Measurements from ENCODE around the gene ASCC3.

ASCC3 gene

GRCh38 chr6:100726666-100727065, 154.5 kb downstream of the ASCC3 start:
- DNase-seq (ENCODE audit: low read depth), result no peak

- DNase-seq (ENCODE audit: low read depth), result no peak
Measured at GRCh38 chr6:100724696-100725095, 156.4 kb downstream of the ASCC3 start.

GRCh38 chr6:100724222-100724621, 156.9 kb downstream of the ASCC3 start:
- no peak for DNase-seq (ENCODE audit: low read depth)

GRCh38 chr6:100721256-100721655, 159.9 kb downstream of the ASCC3 start:
- DNase-seq (ENCODE audit: low read depth), result no peak

GRCh38 chr6:100719883-100720682, 161.0 kb downstream of the ASCC3 start:
- DNase-seq (ENCODE audit: low read depth), result peak; percentile 12

- no peak for DNase-seq (ENCODE audit: low read depth)
Measured at GRCh38 chr6:100712997-100713396, 168.1 kb downstream of the ASCC3 start.

GRCh38 chr6:100706491-100706890, 174.6 kb downstream of the ASCC3 start:
- no peak for DNase-seq (ENCODE audit: low read depth)

GRCh38 chr6:100704961-100705360, 176.2 kb downstream of the ASCC3 start:
- no peak for DNase-seq (ENCODE audit: low read depth)

GRCh38 chr6:100701728-100702127, 179.4 kb downstream of the ASCC3 start:
- no peak for DNase-seq (ENCODE audit: low read depth)

- no peak for DNase-seq (ENCODE audit: low read depth)
Measured at GRCh38 chr6:100700009-100700408, 181.1 kb downstream of the ASCC3 start.

- no peak for DNase-seq (ENCODE audit: low read depth)
Measured at GRCh38 chr6:100695445-100695844, 185.7 kb downstream of the ASCC3 start.

- no peak for DNase-seq (ENCODE audit: low read depth)
Measured at GRCh38 chr6:100693249-100693927, 187.7 kb downstream of the ASCC3 start.

GRCh38 chr6:100691972-100692371, 189.2 kb downstream of the ASCC3 start:
- DNase-seq (ENCODE audit: low read depth), result no peak

- no peak for DNase-seq (ENCODE audit: low read depth)
Measured at GRCh38 chr6:100686216-100686615, 194.9 kb downstream of the ASCC3 start.

GRCh38 chr6:100685747-100686146, 195.4 kb downstream of the ASCC3 start:
- no peak for DNase-seq (ENCODE audit: low read depth)

GRCh38 chr6:100680163-100680562, 201.0 kb downstream of the ASCC3 start:
- no peak for DNase-seq (ENCODE audit: low read depth)

- no peak for DNase-seq (ENCODE audit: low read depth)
Measured at GRCh38 chr6:100678027-100678426, 203.1 kb downstream of the ASCC3 start.

GRCh38 chr6:100677240-100677639, 203.9 kb downstream of the ASCC3 start:
- no peak for DNase-seq (ENCODE audit: low read depth)

GRCh38 chr6:100673641-100674040, 207.5 kb downstream of the ASCC3 start:
- DNase-seq (ENCODE audit: low read depth), result no peak

GRCh38 chr6:100671740-100672139, 209.4 kb downstream of the ASCC3 start:
- no peak for DNase-seq (ENCODE audit: low read depth)

GRCh38 chr6:100670056-100670455, 211.1 kb downstream of the ASCC3 start:
- DNase-seq (ENCODE audit: low read depth), result no peak

- no peak for DNase-seq (ENCODE audit: low read depth)
Measured at GRCh38 chr6:100665041-100665380, 216.1 kb downstream of the ASCC3 start.

GRCh38 chr6:100664274-100665040, 216.7 kb downstream of the ASCC3 start:
- DNase-seq (ENCODE audit: low read depth), result peak; percentile 4
